ENCODE data around the gene RHBDD3.

The RHBDD3 gene

GRCh38 chr22:29306175-29306834 is 38.5 kb upstream of the RHBDD3 start, which contains the start of gene GAS2L1:
Gene GAS2L1, plus strand, starts transcription at chr22:29306650. Its CDS starts 1,456 bp downstream, at chr22:29308106.
- DNase-seq = peak; percentile 50

DNA sequence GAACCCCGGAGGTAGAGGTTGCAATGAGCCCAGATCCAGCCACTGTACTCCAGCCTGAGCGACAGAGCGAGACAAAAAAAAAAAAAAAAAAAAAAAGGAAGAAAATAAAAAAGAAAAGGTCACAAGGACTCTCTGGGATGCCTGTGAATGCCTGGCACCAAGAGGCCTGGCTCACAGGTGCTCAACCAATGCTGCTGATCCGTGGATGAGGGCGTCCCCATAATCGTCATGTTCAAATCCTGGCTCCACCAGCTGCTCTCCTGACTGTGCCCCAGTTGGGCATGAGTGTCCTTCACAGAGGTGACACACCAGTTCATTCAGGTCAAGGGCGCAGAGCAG is 38.0 kb upstream of the RHBDD3 start:
- no peak for DNase-seq

- no peak for DNase-seq
Observed at GRCh38 chr22:29302681-29303465, 35.1 kb upstream of the RHBDD3 start.

DNA sequence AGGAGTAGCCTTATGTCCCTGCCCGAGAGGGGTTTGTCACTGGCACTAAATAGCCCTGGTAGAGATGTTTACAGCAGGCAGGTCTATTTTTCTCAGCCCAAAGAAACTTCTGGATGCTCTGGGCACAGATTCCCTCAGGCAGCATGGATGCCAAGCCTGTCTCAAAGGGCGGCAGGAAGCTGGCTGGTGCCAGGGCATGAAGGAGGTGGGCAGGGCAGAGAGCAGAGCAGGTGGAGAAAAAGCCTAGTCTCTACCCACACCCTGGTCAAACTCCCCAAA is 34.6 kb upstream of the RHBDD3 start:
- DNase-seq = no peak

DNA sequence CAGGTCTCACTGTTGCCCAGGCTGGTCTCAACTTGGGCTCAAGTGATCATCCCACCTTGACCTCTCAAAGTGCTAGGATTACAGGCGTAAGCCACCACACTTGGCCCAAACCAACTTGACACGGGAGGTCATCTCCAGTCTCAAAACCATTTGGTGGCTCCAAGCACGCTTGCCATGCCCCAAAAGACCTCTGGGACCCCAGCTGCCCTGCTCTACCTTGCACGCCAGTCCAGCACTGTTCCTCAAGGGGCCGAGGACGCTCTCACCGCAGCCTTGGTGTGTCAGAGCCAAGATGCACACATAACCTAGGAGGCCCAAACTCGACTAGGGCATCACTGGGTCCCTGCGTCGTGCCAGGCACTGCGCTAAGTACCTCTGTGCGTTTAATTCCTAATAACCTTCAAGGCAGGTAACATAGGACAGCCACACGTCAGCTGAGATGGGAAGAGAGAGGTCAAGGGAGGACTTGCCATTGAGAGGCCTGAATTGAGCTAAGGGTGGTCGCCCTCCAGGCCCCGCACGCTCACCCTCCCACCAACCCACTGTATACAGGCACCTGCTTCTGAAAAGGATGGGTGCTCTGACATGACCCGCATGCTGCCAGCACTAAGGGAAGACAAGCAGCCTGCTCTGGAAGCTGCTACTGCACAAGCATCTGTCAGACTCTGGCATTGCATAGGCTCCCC is 34.1 kb upstream of the RHBDD3 start:
- DNase-seq = no peak

- no peak for DNase-seq
Observed at GRCh38 chr22:29300807-29301601, 33.2 kb upstream of the RHBDD3 start.

- DNase-seq = no peak
Observed at GRCh38 chr22:29300467-29300806, 32.7 kb upstream of the RHBDD3 start.

DNA sequence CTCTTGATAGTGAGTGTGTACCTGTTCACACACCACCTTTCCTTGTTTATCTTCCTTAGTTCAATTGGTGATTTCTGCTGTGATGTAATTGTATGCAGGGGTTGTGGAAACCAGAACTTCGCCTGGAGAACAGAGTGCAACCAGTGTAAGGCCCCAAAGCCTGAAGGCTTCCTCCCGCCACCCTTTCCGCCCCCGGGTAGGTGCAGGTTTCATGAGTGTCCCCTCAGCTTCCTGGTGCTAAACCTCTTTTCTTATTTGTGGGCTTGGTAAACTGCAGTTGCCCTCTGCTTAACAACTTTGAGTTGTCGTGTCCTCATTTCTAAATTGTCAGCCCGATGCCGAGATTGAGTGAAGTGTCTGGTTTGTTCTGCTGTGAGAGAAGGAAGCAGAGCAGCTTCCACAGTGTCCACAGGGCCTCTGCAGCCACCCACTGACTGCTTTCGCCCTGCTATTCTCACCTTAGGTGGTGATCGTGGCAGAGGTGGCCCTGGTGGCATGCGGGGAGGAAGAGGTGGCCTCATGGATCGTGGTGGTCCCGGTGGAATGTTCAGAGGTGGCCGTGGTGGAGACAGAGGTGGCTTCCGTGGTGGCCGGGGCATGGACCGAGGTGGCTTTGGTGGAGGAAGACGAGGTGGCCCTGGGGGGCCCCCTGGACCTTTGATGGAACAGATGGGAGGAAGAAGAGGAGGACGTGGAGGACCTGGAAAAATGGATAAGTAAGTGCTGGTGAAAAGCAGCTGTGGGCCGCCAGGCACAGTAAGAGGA is 31.5 kb upstream of the RHBDD3 start:
- DNase-seq = no peak

DNA sequence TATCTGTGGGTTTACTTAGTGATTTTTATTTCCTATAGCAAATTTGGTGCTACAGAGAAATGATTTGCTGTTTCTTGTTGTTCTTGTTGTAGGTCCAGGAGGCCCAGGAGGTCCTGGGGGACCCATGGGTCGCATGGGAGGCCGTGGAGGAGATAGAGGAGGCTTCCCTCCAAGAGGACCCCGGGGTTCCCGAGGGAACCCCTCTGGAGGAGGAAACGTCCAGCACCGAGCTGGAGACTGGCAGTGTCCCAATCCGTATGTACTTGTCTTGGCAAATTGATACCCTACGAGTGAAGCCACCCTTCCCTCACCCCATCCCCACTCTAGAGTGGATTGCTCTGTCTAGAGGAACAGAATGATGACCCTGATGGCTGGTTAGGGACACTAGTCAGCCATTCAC is 30.9 kb upstream of the RHBDD3 start:
- DNase-seq = no peak

GRCh38 chr22:29292379-29292778 is 24.6 kb upstream of the RHBDD3 start:
- DNase-seq = no peak

GRCh38 chr22:29291215-29291614 is 23.4 kb upstream of the RHBDD3 start:
- no peak for DNase-seq

DNA sequence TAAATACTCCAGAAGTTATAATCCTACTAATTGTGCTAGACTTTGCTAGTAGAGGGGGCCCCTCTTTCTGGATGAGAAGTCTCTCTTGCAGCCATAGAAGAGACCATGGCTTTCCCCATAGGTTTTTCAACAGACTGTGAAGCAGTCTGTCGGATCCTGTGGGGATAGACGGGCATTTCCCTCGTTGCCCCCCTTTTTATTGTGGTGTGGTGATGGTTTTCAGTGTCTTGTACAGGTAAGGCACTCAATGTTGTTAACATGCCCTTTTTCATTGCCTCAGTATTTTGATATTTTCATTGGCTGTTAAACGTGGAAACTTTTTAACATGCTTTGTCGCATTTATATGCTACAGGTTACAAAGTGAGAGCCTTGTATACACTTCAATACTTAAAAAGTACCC is 22.3 kb upstream of the RHBDD3 start:
- no peak for DNase-seq

DNA sequence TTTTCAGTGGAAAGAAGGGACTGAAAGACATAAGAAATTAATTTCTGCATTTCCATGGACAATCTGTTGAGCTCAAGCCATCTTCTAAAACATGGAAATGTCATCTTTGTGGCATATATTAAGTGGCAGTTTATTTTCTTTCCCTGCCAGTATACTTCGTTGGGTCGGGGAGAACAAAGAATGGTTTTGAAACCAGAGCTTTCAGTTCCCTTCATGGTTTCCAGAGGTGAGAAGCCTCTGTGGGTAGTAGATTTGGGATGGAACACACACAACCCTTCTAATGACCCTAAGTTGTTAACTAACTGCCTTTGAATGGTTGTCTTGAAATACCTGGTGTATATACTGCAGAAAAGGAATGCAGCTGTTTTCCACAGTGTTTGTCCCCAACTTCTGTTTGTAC is 21.1 kb upstream of the RHBDD3 start:
- DNase-seq = no peak

- DNase-seq = no peak
Observed at GRCh38 chr22:29284196-29284595, 16.4 kb upstream of the RHBDD3 start.

DNA sequence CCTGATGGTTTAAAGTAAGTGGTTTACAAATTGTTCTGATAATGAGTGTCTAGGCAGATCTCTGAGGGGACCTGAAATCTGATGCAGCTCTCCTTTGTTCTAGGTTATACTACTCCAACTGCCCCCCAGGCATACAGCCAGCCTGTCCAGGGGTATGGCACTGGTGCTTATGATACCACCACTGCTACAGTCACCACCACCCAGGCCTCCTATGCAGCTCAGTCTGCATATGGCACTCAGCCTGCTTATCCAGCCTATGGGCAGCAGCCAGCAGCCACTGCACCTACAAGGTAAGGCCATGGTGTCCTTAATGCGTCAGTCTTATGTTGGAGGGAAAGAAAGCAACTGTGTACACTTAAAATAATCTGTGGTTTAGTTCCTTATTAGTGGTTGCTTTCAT is 10.1 kb upstream of the RHBDD3 start:
- no peak for DNase-seq

GRCh38 chr22:29275819-29276565 is 8.2 kb upstream of the RHBDD3 start:
- DNase-seq = no peak

GRCh38 chr22:29275167-29275566 is 7.4 kb upstream of the RHBDD3 start:
- no peak for DNase-seq

DNA sequence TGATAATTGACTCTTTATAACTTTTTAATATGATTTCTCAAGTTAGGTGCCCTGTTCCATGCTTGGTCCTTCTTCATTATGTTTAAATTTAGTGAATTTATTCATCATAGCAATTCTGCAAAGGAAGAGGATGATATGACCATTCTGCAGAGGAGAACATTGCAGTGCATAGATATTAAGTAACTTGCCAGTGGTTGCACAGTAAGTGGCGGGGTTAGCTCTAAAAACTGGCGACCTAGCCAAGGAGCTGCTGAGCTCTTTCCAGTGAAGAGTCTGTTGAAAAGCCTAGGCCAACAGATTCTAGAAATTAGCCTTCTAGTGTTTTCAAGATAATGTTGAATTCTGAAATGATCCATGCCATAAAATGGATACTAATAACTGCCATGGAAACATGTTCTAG is 4.8 kb upstream of the RHBDD3 start:
- no peak for DNase-seq

DNA sequence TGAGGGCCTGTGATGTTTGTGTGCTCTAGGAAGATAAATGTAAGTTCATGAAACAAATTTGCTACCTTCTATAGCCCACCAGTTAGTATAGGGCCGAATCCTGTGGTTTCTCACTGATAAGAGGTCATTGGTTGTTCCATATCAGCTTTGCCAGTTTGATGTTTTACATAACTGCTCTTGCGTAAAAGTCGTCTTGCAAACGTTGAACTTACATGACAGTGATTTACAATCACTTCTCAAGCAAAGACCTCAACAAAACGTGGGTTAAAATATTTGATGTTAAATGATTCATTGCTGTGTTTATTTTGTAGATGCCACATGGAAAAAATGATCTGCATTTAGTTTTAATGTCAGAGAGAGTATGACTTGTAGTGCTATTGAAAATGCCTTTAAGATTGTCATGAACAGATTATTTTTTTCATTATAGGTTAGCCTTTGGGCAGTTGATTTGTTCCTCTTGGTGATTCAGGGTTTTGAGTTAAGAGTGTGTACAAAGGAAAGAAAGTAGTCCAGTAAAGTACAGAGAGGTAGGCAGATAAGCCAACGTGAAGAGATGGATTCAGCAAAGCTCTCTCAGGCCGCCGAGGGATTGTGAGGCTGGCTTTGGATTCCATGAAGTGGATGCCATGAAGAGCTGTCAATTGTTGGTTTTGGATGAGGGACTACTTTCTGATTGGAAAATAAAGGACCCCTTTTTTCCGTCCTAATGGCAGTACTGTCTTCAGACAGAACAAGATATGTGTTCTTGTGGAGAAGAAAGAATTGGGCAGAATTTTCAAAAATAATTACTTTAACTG is 2.9 kb upstream of the RHBDD3 start:
- DNase-seq = no peak

DNA sequence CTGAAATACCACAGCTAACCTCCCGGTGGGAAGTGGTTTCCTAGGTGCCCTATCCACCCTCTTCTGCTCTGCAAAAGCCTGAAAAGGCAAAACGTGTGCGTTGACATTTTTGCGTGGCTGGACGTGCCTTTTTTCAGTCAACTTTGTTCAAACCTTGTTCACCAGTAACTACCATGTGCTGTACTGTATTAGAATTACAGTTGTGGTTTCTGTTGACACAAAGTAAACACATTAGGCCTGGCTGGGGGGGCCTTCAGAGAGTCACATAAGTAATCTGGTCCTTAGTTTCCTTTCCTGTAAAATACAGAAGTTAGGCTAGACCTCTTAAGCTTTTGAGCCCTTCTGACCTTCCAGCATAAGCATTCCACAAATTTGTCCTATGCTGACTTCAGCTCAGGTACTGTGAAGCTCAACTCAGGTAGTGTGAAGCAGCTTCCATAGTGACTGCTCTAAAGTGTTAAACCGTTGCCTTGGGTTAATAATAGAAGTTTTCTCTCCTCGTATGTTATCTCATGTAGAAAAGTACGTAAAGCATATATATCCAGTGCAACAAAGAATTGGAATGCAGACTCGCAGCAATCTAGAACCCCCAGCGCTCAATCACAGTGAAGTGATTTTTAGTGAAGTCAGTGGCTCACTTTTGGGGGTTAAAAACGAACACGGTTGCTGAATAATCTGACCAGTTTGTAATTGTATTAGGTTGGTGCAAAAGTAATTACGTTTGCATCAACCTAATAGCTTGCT is 2.1 kb upstream of the RHBDD3 start:
- DNase-seq = peak; percentile 38

- no peak for DNase-seq
Observed at GRCh38 chr22:29269230-29269604, 1.4 kb upstream of the RHBDD3 start.

Data from activated CD4-positive, alpha-beta T cell treated with anti-CD3 and anti-CD28 coated beads, Interleukin-10, Interleukin-2, amounts not matched to agents 100 ng/mL and 50 ng/mL, durations not matched to agents 16 hours and 8 hours (primary cell).